GM15510 (cell line): ENCODE data around the gene CRBN.

ENCODE experiments used
- POLR2A ChIP-seq: IDR thresholded peaks from 3 replicates; pipeline ENCODE4 v1.6.1; 2011; ENCODE audit warnings: borderline replicate concordance; ENCODE audit not compliant: insufficient read length; ENCODE audit errors: extremely low read depth

Gene CRBN

GRCh38 chr3:3179407-3180094 lies at the start of gene CRBN:
Gene CRBN (minus strand): TSS chr3:3179691. CDS start chr3:3179687, 4 bp downstream.
- TF ChIP-seq POLR2A = peak; percentile 81

GRCh38 chr3:3227640-3228039 lies 48.1 kb upstream of the CRBN start:
- no peak for TF ChIP-seq POLR2A

DNA sequence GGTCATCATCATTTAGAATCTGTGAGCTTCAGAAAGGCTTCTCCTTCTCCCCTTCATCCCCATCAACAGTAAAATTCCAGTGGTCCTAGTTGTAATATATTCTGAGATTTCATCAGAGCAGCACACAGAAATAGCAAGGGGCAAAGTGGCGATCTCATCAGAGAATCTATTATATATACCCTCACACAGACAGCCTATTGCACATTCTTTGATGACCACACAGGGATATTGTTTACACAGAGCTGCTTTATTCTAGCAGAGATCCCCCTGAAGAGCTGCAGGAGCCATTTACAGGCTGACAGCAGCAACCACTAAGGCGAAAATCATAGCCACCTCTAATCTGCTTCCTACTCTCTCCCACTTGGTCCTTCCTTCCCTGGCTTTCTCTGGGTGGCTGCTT lies 42.0 kb upstream of the CRBN start:
- no peak for TF ChIP-seq POLR2A

GRCh38 chr3:3216401-3216800 lies 36.9 kb upstream of the CRBN start:
- TF ChIP-seq POLR2A = no peak

DNA sequence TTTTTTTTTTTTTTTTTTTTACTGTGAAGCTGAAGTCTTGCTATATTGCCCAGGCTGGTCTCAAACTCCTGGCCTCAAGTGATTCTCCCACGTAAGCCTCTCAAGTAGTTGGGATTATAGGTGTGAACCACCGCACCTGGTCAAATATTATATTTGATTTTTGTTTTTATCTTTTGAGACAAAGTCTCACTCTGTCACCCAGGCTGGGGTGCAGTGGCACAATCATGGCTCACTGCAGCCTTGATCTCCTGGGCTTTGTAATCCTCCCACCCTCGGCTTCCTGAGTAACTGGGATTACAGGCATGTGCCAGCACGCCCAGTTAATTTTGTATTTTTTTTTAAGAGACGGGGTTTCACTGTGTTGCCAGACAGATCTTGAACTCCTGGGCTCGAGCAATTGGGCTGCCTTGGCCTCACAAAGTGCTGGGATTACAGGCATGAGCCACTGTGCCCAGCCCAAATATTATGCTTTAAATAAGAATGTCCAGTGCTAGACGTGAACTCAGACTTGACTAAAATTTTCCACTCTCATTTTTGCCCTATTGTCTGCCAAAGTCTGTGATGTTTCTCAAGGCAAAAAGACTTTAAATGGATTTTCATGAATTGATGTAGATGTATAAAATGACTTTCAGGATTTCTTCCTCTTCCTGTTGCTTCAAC lies 33.4 kb upstream of the CRBN start:
- TF ChIP-seq POLR2A = no peak

GRCh38 chr3:3209714-3210113 lies 30.2 kb upstream of the CRBN start:
- TF ChIP-seq POLR2A = no peak

DNA sequence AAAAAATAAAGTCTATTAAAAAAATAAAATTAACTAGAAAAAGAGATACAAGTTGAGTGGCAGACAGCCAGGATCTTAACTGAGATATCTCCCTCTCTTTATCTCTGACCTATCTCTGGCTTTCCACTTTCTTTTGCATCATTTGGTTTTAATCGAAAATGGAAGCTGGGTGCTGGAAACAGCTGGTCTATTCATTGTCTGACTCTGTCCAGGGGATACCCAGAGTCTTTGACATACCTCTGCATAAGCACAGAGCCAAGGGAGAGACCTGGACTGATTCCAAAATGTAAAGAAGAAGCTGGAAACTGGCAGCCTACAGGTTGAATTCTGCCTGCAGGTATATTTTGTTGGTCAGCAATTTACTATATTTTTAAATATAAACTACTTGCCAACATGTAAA lies 29.6 kb upstream of the CRBN start:
- TF ChIP-seq POLR2A = no peak

DNA sequence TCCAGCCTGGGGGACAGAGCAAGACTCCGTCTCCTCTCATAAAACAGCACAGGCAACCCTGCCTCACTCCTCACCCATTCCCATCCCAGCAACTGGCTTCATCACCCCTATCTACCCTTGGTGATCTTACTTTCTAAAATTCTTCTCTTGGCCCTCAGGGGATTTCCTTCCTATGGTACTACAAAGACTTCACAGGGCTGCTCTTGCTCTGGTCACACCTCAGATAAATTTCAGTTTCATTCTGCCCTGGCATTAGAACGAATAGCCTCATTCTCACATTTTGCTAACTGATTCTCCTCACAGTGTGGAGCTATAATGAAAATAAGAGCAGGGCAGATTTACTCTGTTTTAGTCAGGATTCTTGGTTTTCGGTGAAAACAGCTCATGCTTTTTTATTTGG lies 22.1 kb upstream of the CRBN start:
- no peak for TF ChIP-seq POLR2A

- no peak for TF ChIP-seq POLR2A
Observed at GRCh38 chr3:3200632-3201212, 21.2 kb upstream of the CRBN start.

DNA sequence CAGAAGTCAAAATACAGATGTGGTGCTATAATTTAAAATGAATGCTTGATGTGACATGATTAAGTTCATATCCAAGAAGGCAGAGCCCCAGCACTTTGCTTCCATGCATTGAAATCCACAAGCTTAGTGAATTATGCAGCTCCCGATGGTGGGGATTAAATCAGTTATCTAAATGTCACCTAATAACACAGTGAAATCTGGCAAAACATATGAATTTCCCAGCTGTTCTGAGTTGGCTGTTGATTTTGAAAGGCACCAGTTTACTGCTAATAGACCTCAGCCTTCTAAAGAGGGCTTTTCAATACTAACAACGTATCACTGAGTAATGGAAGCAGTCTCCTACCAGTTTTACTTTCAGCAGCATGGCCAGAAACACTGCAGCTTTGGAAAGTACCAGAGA lies 19.8 kb upstream of the CRBN start:
- no peak for TF ChIP-seq POLR2A

DNA sequence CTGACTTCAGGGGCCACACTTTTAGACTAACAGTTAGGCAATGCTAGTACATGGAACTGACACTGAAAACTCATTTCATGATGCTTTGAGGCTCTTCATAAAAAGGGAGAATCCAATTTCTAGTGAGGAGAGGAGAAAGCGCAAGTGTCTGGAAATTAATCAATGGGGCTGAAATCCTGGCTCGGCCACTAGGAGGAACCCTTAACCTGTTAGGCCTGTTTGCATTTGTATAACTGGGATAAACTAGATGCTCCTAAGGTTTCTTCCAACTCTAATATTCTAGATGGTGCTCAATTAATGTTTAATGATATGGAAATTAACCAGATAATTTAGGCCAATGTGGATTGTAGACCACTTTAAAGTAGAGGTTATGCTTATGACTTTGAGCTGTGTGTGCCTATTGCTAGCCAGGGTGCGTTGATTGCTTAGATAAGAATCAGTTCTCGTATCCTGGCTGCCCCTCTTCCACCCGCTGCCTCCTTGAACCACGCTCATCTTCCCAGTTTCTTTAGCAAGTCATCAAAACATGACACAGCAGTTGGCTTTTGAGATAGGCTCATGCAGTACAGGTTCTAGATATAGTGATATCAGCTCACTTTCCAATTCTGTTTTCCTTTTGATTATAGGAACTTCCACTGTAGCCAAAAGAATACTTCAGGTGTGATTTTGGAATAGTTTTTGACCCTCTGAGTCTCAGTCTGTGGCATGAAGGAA lies 16.8 kb upstream of the CRBN start:
- no peak for TF ChIP-seq POLR2A

DNA sequence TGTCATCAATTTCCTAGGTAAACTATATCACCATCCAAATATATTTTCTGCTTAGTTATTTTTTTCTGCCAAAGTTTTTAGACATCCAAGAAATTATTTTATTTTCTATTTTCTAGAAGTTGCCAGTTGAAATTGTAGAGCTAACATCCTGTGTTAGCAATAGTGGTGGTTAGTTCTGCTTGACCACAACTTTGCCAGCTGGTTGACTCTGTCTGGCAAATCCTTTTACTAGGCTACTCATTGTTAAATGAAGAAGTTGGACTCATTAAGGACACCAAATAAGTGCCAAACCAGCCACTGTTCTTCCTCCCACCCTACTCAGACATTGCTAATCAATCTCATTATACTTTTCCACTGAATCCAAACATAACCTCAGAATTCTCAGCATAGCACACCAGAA lies 15.4 kb upstream of the CRBN start:
- TF ChIP-seq POLR2A = no peak

- TF ChIP-seq POLR2A = no peak
Observed at GRCh38 chr3:3192286-3192675, 12.8 kb upstream of the CRBN start.

- TF ChIP-seq POLR2A = no peak
Observed at GRCh38 chr3:3191675-3192285, 12.3 kb upstream of the CRBN start.

GRCh38 chr3:3189961-3190360 lies 10.5 kb upstream of the CRBN start:
- TF ChIP-seq POLR2A = no peak
